HEK293 (cell line): ENCODE data around the gene DNAJB11.

Experiments
- SETDB1 ChIP-seq: IDR thresholded peaks from one replicate; pipeline ENCODE4 v1.6.1; 2017; ENCODE audit warnings: mild to moderate bottlenecking, low read length, moderate library complexity, mixed read lengths; ENCODE audit not compliant: insufficient read length
- WT1 ChIP-seq: fragments of 450-650 bp; formaldehyde crosslinking; IDR thresholded peaks from 2 replicates; pipeline ENCODE4 v1.5.1; 2016; ENCODE audit warnings: missing biosample characterization, missing genetic modification characterization

GRCh38 chr3:186614597-186615483 lies 44.3 kb downstream of the DNAJB11 start:
- no peak for TF ChIP-seq SETDB1
- TF ChIP-seq WT1 = no peak
